Measurements from ENCODE around the gene TMEM131. TPM values are rescaled to one million over a fixed set of nuclear protein-coding genes. Genes with fewer than 3 reads are reported as not detected.

The TMEM131 gene
- total and polyA plus RNA-seq, 2 of the 8 experiments (the other 6 are each of a cell fraction or from before 2014, with no cell fraction given) = 9.7 to 22.9 TPM

GRCh38 chr2:97792416-97792815 lies 203.3 kb downstream of the TMEM131 start:
- Histone ChIP-seq H3K14ac (ENCODE audit: insufficient read length) (no peak overlapping the region), H3K27me3 (replicated peaks in 1 of 4; ENCODE audit: control insufficient read depth in 3 of 4, extremely low read depth in 1 of 4, insufficient read depth in 3 of 4, low read length in 3 of 4) (no peaks in the 10 kb centered on the region), H3K4ac (replicated peaks; ENCODE audit: insufficient read length, low read depth, low read length) (no peak overlapping the region), H2BK5ac (ENCODE audit: low read depth, low read length) (no peak overlapping the region), H3K4me1 (replicated peaks in 1 of 4; ENCODE audit: control insufficient read depth in 3 of 4, insufficient read depth in 4 of 4, low read length in 3 of 4) (no peaks in the 10 kb centered on the region), H3K79me2 (ENCODE audit: control insufficient read depth in 1 of 2, insufficient read depth in 2 of 2, low read length in 2 of 2) (no peaks in the 10 kb centered on the region), H3K23ac (ENCODE audit: insufficient read length) (no peak overlapping the region), H2BK120ac (replicated peaks; ENCODE audit: low read depth, low read length) (no peak overlapping the region), H3K4me2 (ENCODE audit: insufficient read depth in 1 of 2, low read depth in 2 of 2, low read length in 2 of 2) (no peak overlapping the region), H3K9ac (replicated peaks in 1 of 4; ENCODE audit: extremely low read depth in 1 of 4, low read depth in 3 of 4, low read length in 3 of 4) (no peak overlapping the region), H3K23me2 (ENCODE audit: low read depth, low read length) (no peaks in the 10 kb centered on the region), H3K18ac (ENCODE audit: extremely low read depth, low read length) (no peak overlapping the region), H2BK12ac (ENCODE audit: low read depth, low read length) (no peak overlapping the region), H2BK15ac (ENCODE audit: low read length) (no peak overlapping the region), H3K27ac (ENCODE audit: low read depth, low read length) (no peak overlapping the region), H3K36me3 (ENCODE audit: control insufficient read depth in 2 of 4, insufficient read depth in 4 of 4, low read length in 3 of 4) (peaks cover 0 to 6% (median 4%) of the 10 kb centered on the region in 4 experiments; a peak in 2 of 8 replicates), H4K20me1 (replicated peaks in 1 of 2; ENCODE audit: control insufficient read depth in 1 of 2, insufficient read depth in 2 of 2, low read length in 2 of 2) (no peaks in the 10 kb centered on the region), H3K79me1 (ENCODE audit: low read depth, low read length) (no peaks in the 10 kb centered on the region), H4K91ac (replicated peaks; ENCODE audit: insufficient read length, low read length) (no peak overlapping the region), H2AK5ac (ENCODE audit: low read depth, low read length) (no peak overlapping the region), H4K8ac (ENCODE audit: extremely low read depth, insufficient read depth, low read length) (no peak overlapping the region; the same call in 1 of the 2 replicates), H2AFZ (ENCODE audit: low read length) (no peak overlapping the region), H3K9me3 (ENCODE audit: insufficient read depth in 2 of 2, low read depth in 1 of 2, low read length in 1 of 2) (no peaks in the 10 kb centered on the region), H3K4me3 (ENCODE audit: extremely low read depth in 1 of 4, insufficient read depth in 2 of 4, low read depth in 3 of 4, low read length in 4 of 4) (no peak overlapping the region), H2BK20ac (ENCODE audit: low read length) (no peak overlapping the region), H3K56ac (replicated peaks; ENCODE audit: insufficient read length, low read depth, low read length) (no peak overlapping the region), H4K5ac (ENCODE audit: insufficient read length, low read depth, low read length) (no peak overlapping the region)
- ChIA-PET CTCF (ENCODE audit: partially characterized antibody) (interaction anchor here (1.0 to 1.1 kb wide), 2 partner anchors 24 to 513 kb away, joined by 3 read pairs; no protein-coding TSS in a partner anchor), POLR2A (ENCODE audit: partially characterized antibody) (no interaction called here)
- FAIRE-seq (no peak), DNase-seq (ENCODE audit: low read depth in 1 of 2, low spot score in 2 of 2) (no peak)
- TF ChIP-seq POLR2A (IDR thresholded peaks at IDR 0.05; ENCODE audit: control extremely low read depth in 1 of 2, low read depth in 2 of 2, low read length in 2 of 2) = no peak
- no peak for TF ChIP-seq GTF2F1 (IDR thresholded peaks at IDR 0.05; ENCODE audit: borderline replicate concordance, low read depth, low read length)
- no peak for TF ChIP-seq CHD1 (IDR thresholded peaks at IDR 0.05; ENCODE audit: low read depth, low read length)
- no peak for TF ChIP-seq EP300 (IDR thresholded peaks at IDR 0.05; ENCODE audit: borderline replicate concordance in 1 of 2, low read depth in 2 of 2, low read length in 2 of 2)
- TF ChIP-seq RFX5 (IDR thresholded peaks at IDR 0.05; ENCODE audit: borderline replicate concordance, low read depth, low read length) = no peak
- no peak for TF ChIP-seq TCF12 (IDR thresholded peaks at IDR 0.05; ENCODE audit: low read depth, low read length)
- no peak for TF ChIP-seq ATF3 (IDR thresholded peaks at IDR 0.05; ENCODE audit: insufficient read depth, low read depth, low read length)
- no peak for TF ChIP-seq MAX (IDR thresholded peaks at IDR 0.05)
- TF ChIP-seq SIN3A (conservative IDR thresholded peaks at IDR 0.05 in 1 of 2, IDR thresholded peaks at IDR 0.05 in 1 of 2; ENCODE audit: low read depth in 1 of 2, low read length in 2 of 2) = no peak
- no peak for TF ChIP-seq EZH2 (IDR thresholded peaks at IDR 0.05; ENCODE audit: low read depth, low read length, severe bottlenecking)
- WGBS, 2 experiments (ENCODE audit: extremely low coverage in 1 of 2, insufficient coverage in 1 of 2, insufficient read length in 1 of 2, insufficient replicate concordance in 2 of 2, low coverage in 1 of 2, low lambda C conversion rate in 2 of 2, missing lambda C conversion rate in 1 of 2) = 83% methylated on average over 13 of the region's 14 CpGs; no CpG with 5 or more reads in 1 of the 2 experiments

Data from H1 (cell line).